Superior temporal gyrus (tissue), 1 donor: ENCODE results near the gene RAP1GAP2.

Experiments used
- DNase-seq: peaks from one replicate; pipeline ENCODE4 v3.0.0-alpha.2; 2016; ENCODE audit errors: extremely low spot score

The RAP1GAP2 gene

DNA sequence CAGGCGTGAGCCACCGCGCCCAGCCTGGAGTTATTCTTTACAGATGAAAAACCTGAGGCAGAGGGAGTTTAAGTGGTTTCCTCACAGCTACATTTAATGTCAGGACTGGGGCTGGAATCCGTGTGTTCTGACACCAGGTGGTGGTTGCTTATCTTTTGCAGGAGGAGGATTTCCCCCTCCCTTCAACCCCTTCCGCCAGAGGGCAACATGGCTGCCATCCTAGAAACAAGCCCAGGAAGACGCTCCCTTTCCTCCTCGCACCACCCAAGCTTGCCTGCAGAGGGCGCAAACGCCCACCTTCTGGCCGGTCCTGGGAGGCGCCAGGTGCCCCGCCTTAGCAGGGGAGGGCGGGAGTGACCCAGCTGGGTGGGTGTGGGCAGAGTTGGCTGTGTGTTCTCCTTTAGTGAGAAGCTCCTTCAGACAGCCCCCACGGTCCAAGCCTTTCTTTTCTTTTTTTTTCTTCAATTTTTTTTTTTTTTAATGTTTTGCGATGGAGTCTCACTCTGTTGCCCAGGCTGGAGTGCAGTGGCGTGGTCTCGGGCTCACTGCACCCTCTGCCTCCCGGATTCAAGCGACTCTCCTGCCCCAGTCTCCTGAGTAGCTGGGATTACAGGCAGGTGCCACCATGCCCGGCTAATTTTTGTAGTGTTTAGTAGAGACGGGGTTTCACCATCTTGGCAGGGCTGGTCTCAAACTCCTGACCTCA, 9.9 kb upstream of the RAP1GAP2 start:
- DNase-seq, result peak; percentile 81

DNA sequence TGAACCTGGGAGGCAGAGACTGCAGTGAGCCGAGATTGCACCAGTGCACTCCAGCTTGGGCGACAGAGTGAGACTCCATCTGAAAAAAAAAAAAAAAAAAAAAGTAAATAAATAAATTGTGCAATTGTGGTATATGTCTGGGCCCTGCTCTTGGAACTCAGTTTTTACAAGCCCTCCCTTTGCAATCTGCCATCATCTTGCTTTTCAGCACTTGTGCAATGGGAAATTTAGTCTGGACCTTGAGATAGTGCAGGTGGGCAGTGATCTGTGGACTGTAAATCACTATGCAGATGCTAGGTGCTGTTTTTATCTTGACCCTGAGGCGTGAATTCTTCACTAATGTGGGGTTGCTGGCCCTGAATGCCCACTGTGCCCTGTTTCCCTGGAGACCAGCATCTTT, 6.5 kb upstream of the RAP1GAP2 start:
- DNase-seq, result no peak

DNA sequence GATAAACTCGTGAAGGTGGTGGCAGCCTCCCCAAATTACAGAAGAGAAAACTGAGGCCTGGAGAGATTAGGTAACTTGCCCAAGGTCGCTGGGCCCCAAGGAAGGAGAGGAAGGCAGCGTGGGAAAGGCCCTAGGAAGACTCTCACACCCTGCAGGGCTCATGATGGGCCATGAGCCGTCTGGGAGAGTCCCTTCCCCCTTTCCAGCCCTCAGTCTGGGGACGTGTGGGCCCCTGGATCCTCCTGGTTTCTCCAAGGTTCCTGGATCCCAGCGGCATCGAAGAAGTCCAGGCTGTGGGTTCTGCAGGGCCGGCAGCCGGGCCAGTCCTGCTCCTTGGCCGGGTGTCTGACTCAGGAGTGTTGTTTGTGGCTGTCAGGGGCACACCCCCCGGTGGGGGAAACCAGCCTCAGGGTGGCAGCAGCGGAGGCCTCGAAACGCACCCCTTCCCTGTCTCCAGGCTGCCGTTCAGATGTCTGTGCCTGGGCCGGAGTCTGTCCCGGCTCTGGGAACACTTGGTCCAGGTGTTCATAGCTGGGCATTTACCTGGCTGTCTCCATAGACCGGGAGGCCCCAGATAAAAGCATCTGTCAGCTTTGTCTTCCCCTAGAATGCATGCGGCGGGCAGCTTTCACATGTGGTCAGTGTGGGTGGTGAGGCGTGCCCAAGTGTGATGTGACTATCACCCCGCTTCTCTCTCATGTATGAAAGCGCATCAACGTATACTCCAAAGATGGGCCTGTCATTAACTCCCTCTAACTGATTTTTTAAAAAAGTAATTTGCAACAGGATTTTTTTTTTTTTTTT, 3.7 kb upstream of the RAP1GAP2 start:
- no peak for DNase-seq

DNA sequence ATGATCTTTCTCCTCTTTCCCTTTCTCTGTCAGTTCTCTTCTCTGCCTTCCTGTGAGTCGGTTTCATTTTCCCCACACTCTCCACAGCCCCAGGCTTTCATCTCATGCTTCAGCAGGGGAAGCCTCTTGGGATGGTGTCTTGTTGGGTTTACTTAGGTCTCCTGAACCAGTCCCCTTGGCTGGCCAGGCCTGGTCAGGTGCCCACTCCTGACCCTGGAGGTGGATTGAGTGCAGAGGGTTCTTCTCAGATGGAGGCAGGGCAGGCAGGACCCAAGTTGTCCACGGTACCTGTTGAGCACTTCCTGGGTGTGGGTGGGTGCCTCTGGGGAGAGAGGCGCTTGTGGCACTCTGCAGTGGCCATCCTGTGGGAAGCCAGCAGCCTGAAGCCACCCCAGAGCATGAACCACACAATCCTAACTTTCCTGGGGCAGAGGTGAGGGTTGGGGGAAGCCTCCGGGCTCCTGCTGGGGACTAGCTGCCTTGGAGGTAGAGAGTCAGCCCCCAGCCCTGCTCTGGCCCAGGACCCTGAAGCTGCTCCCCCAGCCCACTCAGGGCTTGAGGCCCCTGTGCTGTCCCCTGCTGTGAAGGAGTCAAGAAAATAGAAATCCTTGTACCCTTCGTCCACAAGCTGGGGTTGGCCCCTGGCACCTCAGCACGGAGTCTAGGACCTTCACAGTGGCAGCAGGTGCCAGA, 2.0 kb upstream of the RAP1GAP2 start:
- no peak for DNase-seq

DNA sequence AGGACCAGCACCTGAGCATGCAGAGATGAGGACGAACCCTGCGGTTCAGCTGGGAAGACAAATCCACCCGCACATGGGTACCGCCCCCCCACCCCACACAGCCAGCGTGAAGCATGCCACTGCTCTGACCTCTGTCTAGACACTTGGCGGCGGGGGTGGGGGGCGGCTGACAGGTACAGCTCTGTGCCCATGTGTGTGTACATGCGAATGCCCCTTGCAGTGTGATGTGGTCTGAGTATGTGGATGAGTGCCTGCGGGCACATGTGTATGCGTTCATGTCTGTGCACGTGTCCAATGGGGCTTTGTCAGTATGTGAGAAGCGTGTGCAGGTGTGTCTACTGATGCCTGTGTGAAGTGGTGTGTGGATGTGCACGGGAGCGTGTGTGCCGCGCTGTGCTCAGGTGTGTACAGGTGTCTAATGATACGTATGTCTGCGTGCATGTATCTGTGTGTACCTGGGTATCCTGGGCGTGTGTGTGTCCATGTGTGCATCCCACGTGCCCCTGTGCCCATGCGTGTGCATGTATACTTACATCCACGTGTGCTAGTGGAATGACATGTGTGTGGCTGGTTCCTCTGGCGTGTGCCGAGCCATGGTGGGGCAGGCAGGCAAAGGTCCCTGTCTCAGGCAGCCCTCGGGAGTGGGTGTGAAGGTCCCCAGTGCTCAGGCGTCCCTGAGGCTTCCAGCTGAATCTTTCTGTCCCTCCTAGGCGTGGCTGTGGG, 636 bp upstream of the RAP1GAP2 start:
- DNase-seq, result no peak

DNA sequence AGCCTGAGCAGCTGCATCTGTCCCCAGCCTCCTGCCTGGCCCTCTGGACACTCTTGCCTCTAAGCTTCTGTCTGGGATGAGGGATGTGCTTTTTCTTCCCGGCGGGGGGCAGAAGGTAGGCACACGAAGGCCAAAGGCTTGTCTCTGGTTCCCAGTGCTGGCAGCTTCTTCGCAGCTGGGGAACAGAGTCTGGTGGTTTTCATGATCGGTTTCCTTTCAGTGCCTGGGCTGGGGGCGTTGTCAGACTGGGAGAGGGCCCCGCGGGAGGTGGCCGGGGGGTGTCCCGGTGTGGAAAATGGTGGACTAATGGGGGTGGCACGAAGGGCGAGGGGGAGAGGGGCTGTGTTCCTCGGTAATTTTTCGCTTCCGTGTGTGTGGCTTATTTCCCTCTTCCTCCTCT, 988 bp downstream of the RAP1GAP2 start:
- DNase-seq, result no peak

DNA sequence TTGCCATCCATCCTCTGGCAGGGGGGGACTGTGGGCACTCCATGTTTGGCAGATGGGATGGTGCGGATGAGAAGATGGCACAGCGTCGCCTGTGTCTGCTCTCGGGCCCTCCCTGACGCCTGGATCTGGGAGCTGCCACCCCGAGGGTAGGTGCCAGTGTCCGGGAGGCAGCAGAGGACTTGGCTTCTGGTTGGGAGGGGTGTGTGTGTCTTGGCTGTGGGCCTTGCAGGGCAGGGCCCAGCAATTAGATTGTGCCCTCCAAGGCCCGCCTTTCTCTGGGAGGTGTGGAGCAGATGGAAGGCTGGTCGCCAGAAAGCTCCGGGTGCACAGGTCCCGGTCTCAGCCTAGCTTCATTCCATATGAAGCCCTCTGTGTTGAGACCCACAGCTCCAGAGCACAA, 1.4 kb downstream of the RAP1GAP2 start:
- no peak for DNase-seq

DNA sequence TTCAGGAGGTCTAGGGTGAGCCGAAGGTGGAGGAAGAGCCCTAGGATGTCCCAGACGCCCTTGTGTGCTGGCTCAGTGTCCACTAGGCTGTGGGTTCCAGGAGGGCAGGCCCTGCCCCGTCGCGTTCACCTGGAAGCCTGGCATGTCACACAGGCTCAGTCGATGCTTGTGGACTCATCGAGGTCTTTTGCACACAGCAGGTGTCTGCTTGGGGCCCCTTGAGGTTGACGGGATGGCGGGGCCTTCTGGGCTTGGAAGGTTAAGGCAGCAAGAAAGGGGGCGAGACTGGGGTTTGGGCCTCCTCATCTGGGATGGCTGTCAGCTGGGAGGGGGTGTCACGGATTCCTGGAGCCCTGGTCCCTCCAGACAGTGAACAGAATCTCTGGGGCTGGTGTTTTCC, 1.9 kb downstream of the RAP1GAP2 start:
- no peak for DNase-seq

DNA sequence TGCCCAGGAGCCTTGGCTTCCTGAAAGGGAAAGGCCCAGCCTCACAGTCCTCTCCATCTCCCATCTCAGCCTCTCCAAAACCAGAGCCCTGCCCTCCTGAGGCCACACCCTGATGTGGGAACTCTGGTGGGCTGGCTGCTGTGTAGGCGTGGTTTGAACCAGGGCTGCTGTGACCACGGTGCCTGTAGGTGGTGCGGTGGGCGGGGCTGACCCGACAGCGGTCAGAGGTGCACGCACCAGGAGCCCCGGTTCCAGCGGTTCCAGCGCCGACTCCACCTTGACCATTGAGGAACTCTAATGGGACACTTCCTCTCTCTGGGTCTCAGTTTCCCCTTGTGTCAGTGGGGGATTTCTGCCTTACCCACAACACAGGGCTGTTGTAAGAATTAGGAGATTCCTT, 2.4 kb downstream of the RAP1GAP2 start:
- DNase-seq, result no peak

DNA sequence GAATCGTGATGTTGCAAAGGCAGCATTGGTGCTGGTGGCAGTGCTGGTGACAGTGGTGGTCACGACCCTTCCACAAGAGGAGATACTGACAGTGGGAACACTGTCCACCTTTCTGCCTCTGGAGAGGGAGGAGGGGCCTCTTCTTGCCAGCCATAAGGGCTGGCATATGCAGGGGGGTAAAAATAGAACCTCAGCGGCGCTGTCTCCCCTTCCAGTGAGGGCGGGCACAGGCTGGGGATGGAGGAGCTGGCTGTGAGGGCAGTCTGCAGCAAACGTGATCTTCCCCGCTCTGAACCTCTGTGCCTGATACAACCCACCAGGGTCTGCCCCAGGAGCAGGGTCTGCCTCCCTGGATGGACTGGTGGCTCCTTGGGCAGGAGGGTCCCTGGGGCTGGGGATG, 3.4 kb downstream of the RAP1GAP2 start:
- DNase-seq, result no peak

DNA sequence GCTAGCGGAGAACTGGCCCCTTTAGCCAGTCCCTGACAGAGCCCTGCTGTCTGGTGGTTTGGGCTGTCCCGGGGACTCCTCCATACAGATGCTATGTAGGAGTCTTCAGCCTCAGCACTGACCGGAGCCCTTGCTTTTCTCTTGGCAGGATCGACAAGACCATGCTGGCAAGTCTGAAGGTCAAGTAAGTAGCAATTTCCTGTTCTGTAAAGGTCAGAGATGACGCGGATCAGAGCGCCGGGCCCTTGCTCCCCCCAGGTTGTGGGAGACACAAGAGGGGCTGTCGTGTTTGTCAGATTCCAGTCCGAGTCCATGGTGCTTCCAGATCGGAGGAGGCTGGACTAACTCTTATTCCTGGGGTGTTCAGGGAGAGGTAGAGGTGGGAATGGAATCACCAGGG, 4.1 kb downstream of the RAP1GAP2 start:
- DNase-seq, result no peak

DNA sequence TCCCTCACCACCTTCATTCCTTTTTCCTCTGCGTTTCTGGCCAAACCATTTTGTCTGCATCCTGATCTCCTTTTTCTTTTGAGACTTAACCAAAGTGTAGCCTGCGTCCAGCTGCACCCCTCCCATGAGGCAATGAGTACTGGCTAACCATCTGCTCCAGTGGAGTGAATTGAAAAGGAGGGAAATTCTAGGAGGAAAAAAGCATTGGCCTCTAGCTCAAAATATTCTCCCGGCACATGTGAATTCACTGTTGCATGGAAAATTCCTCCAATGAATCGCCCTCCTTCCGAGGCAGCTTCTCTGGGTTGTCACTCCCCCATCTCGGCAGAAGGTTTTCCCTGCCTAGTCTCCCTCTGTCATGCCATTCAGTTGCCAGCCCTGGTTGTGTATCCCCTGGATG, 5.6 kb downstream of the RAP1GAP2 start:
- DNase-seq, result peak; percentile 68

DNA sequence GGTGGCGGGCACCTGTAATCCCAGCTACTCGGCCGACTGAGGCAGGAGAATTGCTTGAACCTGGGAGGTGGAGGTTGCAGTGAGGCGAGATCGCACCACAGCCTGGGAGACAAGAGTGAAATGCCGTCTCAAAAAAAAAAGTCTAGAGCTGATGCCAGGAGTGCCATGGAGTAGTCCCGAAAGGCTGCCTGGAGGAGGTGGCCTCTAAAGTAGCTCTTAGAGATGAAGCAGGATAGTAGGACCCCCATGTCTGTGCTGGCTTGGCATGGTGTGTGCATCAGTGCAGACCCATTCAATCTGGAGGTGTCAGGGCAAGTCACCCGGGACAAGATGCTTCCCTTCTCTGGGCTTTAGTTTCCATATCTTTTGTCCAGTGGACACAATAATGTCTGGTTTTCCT, 6.3 kb downstream of the RAP1GAP2 start:
- no peak for DNase-seq

DNA sequence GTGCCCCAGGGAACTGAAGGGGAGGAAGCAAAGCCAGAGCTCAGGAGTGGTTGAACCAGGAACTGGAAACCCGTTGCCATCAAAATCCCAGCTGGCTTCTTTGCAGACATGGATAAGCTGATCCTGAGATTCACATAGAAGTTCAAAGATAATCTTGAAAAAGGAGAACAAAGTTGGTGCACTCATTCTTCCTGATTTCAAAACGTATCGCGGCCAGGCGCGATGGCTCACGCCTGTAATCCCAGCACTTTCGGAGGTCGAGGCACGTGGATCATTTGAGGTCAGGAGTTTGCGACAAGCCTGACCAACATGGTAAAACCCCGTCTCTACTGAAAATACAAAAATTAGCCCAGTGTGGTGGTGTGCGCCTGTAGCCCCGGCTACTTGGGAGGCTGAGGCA, 7.1 kb downstream of the RAP1GAP2 start:
- no peak for DNase-seq

DNA sequence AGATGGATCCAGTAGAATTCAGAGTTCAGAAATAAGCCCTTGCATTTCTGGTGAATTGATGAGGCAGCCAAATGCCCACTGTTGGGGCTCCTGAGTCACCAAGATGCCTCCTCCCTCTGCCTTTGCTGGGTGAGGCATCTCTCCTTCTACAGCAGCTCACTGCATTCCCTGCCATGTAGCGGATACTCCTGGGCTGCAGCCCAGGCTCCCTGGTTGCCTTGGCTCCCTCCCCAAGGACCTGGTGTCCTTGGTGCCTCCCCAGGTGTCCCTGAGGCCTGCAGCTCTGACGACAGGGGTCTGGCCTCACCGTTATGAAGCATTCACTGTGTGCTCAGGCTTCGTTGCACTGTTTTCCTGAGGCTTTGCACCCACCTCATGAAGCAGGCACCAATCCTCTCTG, 7.7 kb downstream of the RAP1GAP2 start:
- no peak for DNase-seq

DNA sequence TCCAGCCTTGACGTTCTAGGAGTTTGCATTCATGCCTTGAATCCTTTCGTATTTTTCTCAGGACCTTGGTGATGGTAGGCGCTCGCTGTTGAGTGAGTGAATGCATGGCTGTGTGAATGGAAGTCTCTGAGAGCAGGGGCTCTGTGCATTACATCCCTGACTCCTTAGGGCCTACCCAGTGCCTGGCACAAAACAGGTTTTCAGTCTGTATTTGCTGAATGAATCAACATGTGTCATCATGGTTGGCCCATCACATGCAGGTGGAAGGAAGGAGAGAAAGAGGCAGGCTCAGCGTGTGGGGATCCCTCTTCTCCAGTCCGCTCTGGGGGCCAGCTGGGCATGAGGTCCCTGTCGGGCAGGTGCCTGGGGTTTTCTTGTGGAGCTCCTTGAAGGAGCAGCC, 8.7 kb downstream of the RAP1GAP2 start:
- DNase-seq, result no peak

DNA sequence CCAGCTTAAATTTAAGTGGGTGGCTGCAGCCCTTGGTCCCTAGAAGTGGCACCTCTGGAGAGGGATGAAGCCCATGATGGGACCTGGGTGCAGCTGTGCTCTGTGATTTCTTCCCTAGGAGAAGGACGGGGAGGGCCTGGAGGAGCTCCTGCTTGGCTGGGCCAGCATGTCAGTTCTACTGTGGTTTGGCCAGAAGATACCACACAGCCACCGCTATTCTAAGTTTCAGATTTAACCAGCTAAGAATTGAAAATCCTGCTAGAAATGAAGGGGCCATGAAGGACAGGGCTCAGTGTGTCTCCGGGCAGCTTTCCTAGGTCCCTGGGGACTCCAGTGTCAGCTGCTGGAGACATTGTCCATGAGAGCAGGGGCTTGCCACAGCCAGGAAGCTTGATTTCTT, 9.7 kb downstream of the RAP1GAP2 start:
- DNase-seq, result no peak

DNA sequence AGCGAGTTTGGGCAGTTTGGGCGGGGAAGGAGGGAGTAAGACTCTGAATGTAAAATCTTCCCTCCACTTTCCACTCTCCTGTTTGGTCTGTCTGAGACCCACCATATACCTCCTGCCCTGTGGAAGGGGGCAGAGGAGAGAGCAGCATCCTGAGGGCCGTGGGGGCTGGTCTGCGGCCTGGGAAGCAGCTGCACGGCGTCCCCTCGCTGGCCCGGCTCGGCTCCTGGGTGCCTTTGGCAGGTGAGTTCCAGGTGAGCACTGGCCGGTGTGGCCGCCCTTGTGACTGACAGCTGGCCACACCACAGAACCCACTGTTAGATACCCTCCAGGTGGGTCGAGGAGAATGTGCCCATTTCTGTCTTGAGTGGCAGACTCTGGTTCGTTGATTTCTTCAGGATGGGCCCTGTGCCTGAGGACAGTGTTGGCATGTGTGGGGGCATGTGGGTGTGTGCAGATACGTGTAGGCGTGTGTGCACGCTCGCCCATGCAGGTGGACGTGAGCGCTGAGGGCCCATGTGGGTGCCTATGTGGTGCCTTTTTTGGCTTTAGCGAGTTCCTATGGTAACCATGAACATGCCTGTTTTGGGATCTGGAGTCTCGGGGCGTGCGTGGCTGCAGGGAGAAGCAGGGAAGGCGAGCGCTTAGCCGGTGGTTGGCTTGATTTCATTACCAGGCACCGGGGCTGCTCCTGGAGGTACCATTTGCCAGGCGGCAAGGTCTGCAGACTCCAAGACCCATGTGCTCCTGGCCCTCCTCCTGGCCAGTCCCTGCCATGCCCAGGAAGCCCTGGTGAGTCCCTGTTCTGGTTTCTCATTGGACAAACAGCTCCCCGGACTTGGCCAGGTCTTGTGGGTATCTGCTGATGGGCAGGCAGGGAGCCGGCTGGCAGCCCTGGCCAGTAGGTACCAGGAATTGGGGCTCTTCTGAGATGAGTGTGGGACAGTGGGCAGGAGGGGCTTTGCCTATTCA, 12.4 kb downstream of the RAP1GAP2 start:
- DNase-seq, result no peak

DNA sequence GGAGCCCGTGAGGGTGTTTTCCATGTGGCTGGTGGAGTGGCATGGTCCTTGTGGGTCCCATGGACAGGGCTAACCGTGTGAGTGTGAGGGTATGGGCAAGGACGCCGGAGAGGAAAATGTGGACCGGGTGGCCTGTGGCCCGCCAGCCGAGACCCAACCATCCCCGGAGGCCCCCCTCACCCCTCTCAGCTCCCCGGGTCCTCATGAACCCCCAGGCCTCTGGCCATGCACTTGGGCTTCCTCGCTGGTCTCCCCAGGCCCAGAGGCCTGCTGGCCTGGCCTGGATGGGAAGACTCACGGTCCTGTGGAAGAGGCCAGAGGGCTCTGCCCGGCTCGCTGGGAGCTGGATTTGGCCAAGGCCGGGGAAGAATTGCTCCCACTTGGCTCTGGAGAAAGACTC, 13.1 kb downstream of the RAP1GAP2 start:
- no peak for DNase-seq

DNA sequence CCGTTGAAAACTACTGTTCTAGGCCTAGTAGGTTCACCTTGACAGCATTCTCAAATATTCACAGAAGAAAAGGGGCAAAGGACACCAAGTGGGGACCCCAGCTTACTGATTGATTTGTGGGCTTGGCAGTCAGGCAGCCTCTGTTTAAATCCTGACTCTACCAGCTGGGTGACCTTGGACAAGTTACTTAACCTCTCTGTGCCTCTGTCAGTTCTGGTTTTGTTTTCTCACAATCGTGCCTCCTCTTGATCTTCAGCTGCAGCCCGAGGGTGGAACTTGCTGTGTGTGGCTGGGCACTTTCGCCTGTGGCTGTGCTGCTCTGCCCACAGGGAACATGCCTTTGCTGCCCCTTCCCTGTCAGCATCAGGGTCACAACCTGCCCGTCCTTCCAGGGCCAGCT, 17.8 kb downstream of the RAP1GAP2 start:
- no peak for DNase-seq
